HepG2 (cell line): Measurements from ENCODE around the gene CIBAR2. TPM values are rescaled to one million over a fixed set of nuclear protein-coding genes. Genes with fewer than 3 reads are reported as not detected.

ENCODE experiments used
- ATAD3A ChIP-seq: sonication (generic); formaldehyde crosslinking; IDR thresholded peaks from 2 replicates; pipeline ENCODE4 v1.4.0; 2020; ENCODE audit warnings: missing genetic modification reagents
- ATF1 ChIP-seq: IDR thresholded peaks from 2 replicates; pipeline ENCODE4 v1.6.1; 2016; ENCODE audit warnings: mild to moderate bottlenecking, control low read depth
- CENPBD1 ChIP-seq: sonication (generic); formaldehyde crosslinking; IDR thresholded peaks from 2 replicates; pipeline ENCODE4 v1.8.0; 2022; ENCODE audit warnings: missing genetic modification reagents, low read depth, mild to moderate bottlenecking, borderline replicate concordance
- FOXK2 ChIP-seq: fragments of 450-650 bp; IDR thresholded peaks from 2 replicates; pipeline ENCODE4 v1.6.1; 2016
- KLF11 ChIP-seq: IDR thresholded peaks from 2 replicates; pipeline ENCODE4 v1.6.1; 2016; ENCODE audit warnings: missing compliant biosample characterization
- KMT2B ChIP-seq: IDR thresholded peaks from 2 replicates; pipeline ENCODE4 v1.6.1; 2016; ENCODE audit warnings: missing genetic modification reagents, missing compliant biosample characterization
- MED13 ChIP-seq: sonication (generic); formaldehyde crosslinking; IDR thresholded peaks from 2 replicates; pipeline ENCODE4 v1.5.0; 2020; ENCODE audit warnings: missing genetic modification reagents
- NFRKB ChIP-seq: fragments of 450-650 bp; IDR thresholded peaks from 2 replicates; pipeline ENCODE4 v1.6.1; 2017
- PATZ1 ChIP-seq: sonication (generic); formaldehyde crosslinking; IDR thresholded peaks from 2 replicates; pipeline ENCODE4 v1.4.0; 2020; ENCODE audit warnings: missing genetic modification reagents
- PCBP1 ChIP-seq: fragments of 200-400 bp; formaldehyde crosslinking; IDR thresholded peaks from 2 replicates; pipeline ENCODE4 v1.6.1; 2017; ENCODE audit warnings: mild to moderate bottlenecking, low read depth, low read length, borderline replicate concordance
- PCBP2 ChIP-seq: fragments of 200-400 bp; formaldehyde crosslinking; optimal IDR thresholded peaks from 2 replicates; pipeline ENCODE3; 2018; ENCODE audit warnings: low read length, low read depth; ENCODE audit not compliant: poor library complexity, severe bottlenecking
- TAF1 ChIP-seq: sonication (generic); formaldehyde crosslinking; IDR thresholded peaks from 2 replicates; pipeline ENCODE4 v1.4.0; 2020; ENCODE audit warnings: missing genetic modification reagents
- TFDP1 ChIP-seq: IDR thresholded peaks from 2 replicates; pipeline ENCODE4 v1.6.1; 2016; ENCODE audit warnings: missing compliant biosample characterization, missing genetic modification reagents, borderline replicate concordance
- THAP11 ChIP-seq: IDR thresholded peaks from 2 replicates; pipeline ENCODE4 v1.6.1; 2016; ENCODE audit warnings: missing biosample characterization, missing genetic modification reagents
- ZNF296 ChIP-seq: sonication (generic); formaldehyde crosslinking; conservative IDR thresholded peaks from 2 replicates; pipeline ENCODE4 v1.5.0; 2020; ENCODE audit warnings: mild to moderate bottlenecking, missing genetic modification reagents
- ZNF546 ChIP-seq: sonication (generic); formaldehyde crosslinking; conservative IDR thresholded peaks from 2 replicates; pipeline ENCODE4 v1.8.1; 2023; ENCODE audit warnings: mild to moderate bottlenecking, missing genetic modification reagents
- ZNF550 ChIP-seq: sonication (generic); formaldehyde crosslinking; IDR thresholded peaks from 2 replicates; pipeline ENCODE4 v1.4.0; 2020; ENCODE audit warnings: mild to moderate bottlenecking, missing genetic modification reagents, borderline replicate concordance
- ZNF709 ChIP-seq: sonication (generic); formaldehyde crosslinking; IDR thresholded peaks from 2 replicates; pipeline ENCODE4 v1.5.0; 2020; ENCODE audit warnings: mild to moderate bottlenecking, missing genetic modification reagents
- ZNF75D ChIP-seq: sonication (generic); formaldehyde crosslinking; IDR thresholded peaks from 2 replicates; pipeline ENCODE4 v1.8.1; 2023; ENCODE audit warnings: missing genetic modification reagents, mild to moderate bottlenecking, borderline replicate concordance
- polyA plus RNA-seq, 8 experiments: library from polyadenylated mRNA; depleted of rRNA in 3 of 8; stranded (reverse) in 7 of 8; unstranded in 1 of 8; fragments of >200 nt; fragmentation: Illumina TruSeq in 4 of 8; extraction: Trizol in 4 of 8; gene quantifications; 2 replicates each; pipeline versions ENCODE4 v1.2.1 to v1.2.3, GENCODE V29; 2011 to 2016; ENCODE audit warnings: low read depth in 4 of 8, missing spikeins in 1 of 8, mixed read lengths in 1 of 8; ENCODE audit not compliant: insufficient read depth in 1 of 8
- total RNA-seq, 5 experiments: library from RNA; depleted of rRNA; stranded (reverse); fragments of >200 nt; fragmentation: Illumina TruSeq; extraction: Trizol; gene quantifications; 2 replicates each; pipeline ENCODE4 v1.2.3, GENCODE V29; 2016; ENCODE audit warnings: low read depth in 1 of 5
- TF ChIP-seq, protein P1 (sequence below): sonication (generic); formaldehyde crosslinking; IDR thresholded peaks from 2 replicates; pipeline ENCODE4 v1.5.0; 2020; ENCODE audit warnings: mild to moderate bottlenecking, missing genetic modification reagents, borderline replicate concordance
- TF ChIP-seq, protein P2 (sequence below): sonication (generic); formaldehyde crosslinking; IDR thresholded peaks from 2 replicates; pipeline ENCODE4 v1.4.0; 2020; ENCODE audit warnings: missing genetic modification reagents, mild to moderate bottlenecking, borderline replicate concordance
- TF ChIP-seq, protein P3 (sequence below): IDR thresholded peaks from 2 replicates; pipeline ENCODE4 v1.6.1; 2012; ENCODE audit warnings: inconsistent platforms

Gene CIBAR2
- total and polyA plus RNA-seq, 2 of the 13 experiments (the other 11 are each of a cell fraction or from before 2014, with no cell fraction given), result not detected

GRCh38 chr16:85157813-85158742 lies 45.8 kb upstream of the CIBAR2 start (continued):
- peak; percentile 82; the same call in 1 of the 2 replicates for TF ChIP-seq TAF1 (CRISPR knock-in tag)
- no peak for TF ChIP-seq ZNF550 (CRISPR knock-in tag)
- no peak for TF ChIP-seq FOXK2
- TF ChIP-seq ZNF75D (CRISPR knock-in tag), result no peak
- TF ChIP-seq ZNF546 (CRISPR knock-in tag), result no peak
- TF ChIP-seq TFDP1 (CRISPR knock-in tag), result peak; percentile 61; the same call in 1 of the 2 replicates
- TF ChIP-seq THAP11 (CRISPR knock-in tag), result peak; percentile 99
- no peak for TF ChIP-seq ZNF296 (CRISPR knock-in tag)
- no peak for TF ChIP-seq CENPBD1 (CRISPR knock-in tag)
- TF ChIP-seq NFRKB, result no peak
- TF ChIP-seq PCBP2, result no peak
- no peak for TF ChIP-seq MED13 (CRISPR knock-in tag)
- TF ChIP-seq, protein P1, sequence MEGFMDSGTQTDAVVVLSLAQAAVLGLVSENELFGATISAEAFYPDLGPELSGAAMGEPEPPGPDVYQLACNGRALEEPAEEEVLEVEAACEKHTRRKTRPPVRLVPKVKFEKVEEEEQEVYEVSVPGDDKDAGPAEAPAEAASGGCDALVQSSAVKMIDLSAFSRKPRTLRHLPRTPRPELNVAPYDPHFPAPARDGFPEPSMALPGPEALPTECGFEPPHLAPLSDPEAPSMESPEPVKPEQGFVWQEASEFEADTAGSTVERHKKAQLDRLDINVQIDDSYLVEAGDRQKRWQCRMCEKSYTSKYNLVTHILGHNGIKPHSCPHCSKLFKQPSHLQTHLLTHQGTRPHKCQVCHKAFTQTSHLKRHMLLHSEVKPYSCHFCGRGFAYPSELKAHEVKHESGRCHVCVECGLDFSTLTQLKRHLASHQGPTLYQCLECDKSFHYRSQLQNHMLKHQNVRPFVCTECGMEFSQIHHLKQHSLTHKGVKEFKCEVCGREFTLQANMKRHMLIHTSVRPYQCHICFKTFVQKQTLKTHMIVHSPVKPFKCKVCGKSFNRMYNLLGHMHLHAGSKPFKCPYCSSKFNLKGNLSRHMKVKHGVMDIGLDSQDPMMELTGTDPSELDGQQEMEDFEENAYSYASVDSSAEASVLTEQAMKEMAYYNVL (CRISPR knock-in tag), result peak; percentile 56; the same call in 1 of the 2 replicates
- no peak; the same call in 1 of the 2 replicates for TF ChIP-seq KLF11
- no peak for TF ChIP-seq PCBP1
- peak; percentile 40; the same call in 1 of the 2 replicates for TF ChIP-seq ATAD3A (CRISPR knock-in tag)
- no peak for TF ChIP-seq ATF1 (CRISPR knock-in tag)
- TF ChIP-seq KMT2B (CRISPR knock-in tag), result peak; percentile 51; the same call in 1 of the 2 replicates
- TF ChIP-seq, protein P2, sequence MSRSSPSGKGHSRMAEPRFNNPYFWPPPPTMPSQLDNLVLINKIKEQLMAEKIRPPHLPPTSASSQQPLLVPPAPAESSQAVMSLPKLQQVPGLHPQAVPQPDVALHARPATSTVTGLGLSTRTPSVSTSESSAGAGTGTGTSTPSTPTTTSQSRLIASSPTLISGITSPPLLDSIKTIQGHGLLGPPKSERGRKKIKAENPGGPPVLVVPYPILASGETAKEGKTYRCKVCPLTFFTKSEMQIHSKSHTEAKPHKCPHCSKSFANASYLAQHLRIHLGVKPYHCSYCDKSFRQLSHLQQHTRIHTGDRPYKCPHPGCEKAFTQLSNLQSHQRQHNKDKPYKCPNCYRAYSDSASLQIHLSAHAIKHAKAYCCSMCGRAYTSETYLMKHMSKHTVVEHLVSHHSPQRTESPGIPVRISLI (CRISPR knock-in tag), result no peak; the same call in 1 of the 2 replicates
- TF ChIP-seq, protein P3, sequence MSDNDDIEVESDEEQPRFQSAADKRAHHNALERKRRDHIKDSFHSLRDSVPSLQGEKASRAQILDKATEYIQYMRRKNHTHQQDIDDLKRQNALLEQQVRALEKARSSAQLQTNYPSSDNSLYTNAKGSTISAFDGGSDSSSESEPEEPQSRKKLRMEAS, result peak; percentile 86
- no peak for TF ChIP-seq ZNF709
- TF ChIP-seq PATZ1 (CRISPR knock-in tag), result peak; percentile 84
